ENCODE results near the gene RHCE. TPM values are rescaled to one million over a fixed set of nuclear protein-coding genes. Genes with fewer than 3 reads are reported as not detected.

Gene RHCE
- polyA plus RNA-seq, 1 experiment, result 0.25 TPM

Other genes with a start within 250 kb of the RHCE start
- 33.7 and 48.3 TPM in 2 replicates for gene SYF2, start 188.3 kb downstream of the RHCE start, polyA plus RNA-seq (2011; rRNA removed)
- gene RSRP1, start 173.4 kb downstream of the RHCE start, polyA plus RNA-seq (2011; rRNA removed), result 49.7 and 65.7 TPM in 2 replicates
- not detected in 2 replicates for gene RHD, start 148.3 kb downstream of the RHCE start, polyA plus RNA-seq (2011; rRNA removed)
- gene TMEM50A, start 82.5 kb downstream of the RHCE start, polyA plus RNA-seq (2011; rRNA removed), result 103 and 134 TPM in 2 replicates
- 11.6 and 16.7 TPM in 2 replicates for gene MACO1, start 10.1 kb upstream of the RHCE start, polyA plus RNA-seq (2011; rRNA removed)
- gene LDLRAP1, start 122.8 kb upstream of the RHCE start, polyA plus RNA-seq (2011; rRNA removed), result 12.4 and 12.6 TPM in 2 replicates
- 16.9 TPM in 2 replicates for gene MAN1C1, start 196.0 kb upstream of the RHCE start, polyA plus RNA-seq (2011; rRNA removed)